Vagina (tissue), 2 donors: ENCODE data around the gene HECW1.

Source experiments
- CTCF ChIP-seq, 3 experiments: fragments of 450-650 bp in 2 of 3; fragments of 200-600 bp in 1 of 3; sonication (generic) in 1 of 3; IDR thresholded peaks; one replicate each; pipeline ENCODE4 v1.5.1; 2017 to 2019; ENCODE audit warnings: antibody characterized with exemption in 3 of 3, mild to moderate bottlenecking in 2 of 3, moderate library complexity in 2 of 3
- POLR2A ChIP-seq, 2 donors: fragments of 450-650 bp; IDR thresholded peaks; one replicate each; pipeline ENCODE4 v1.6.1; 2017; ENCODE audit warnings: antibody characterized with exemption in 2 of 2, mild to moderate bottlenecking in 2 of 2, moderate library complexity in 2 of 2

GRCh38 chr7:43244784-43245183 is 132.3 kb downstream of the HECW1 start:
- TF ChIP-seq CTCF (IDR thresholded peaks at IDR 0.05) (no peak), POLR2A (IDR thresholded peaks at IDR 0.05) (no peak)
